ENCODE results near the gene HCFC1R1. TPM values are rescaled to one million over a fixed set of nuclear protein-coding genes. Genes with fewer than 3 reads are reported as not detected.

Gene HCFC1R1
- polyA plus RNA-seq, 1 of the 3 experiments (the other 2 are of a cell fraction), result 54.9 TPM

GRCh38 chr16:3021449-3022207 lies 2.1 kb downstream of the HCFC1R1 start (continued):
- TF ChIP-seq TAF1 (IDR thresholded peaks at IDR 0.05; ENCODE audit: borderline replicate concordance, low read depth, low read length) (peak; percentile 67; the same call in 1 of the 2 replicates), ELF1 (IDR thresholded peaks at IDR 0.05) (no peak), IRF3 (IDR thresholded peaks at IDR 0.05; ENCODE audit: low read depth, low read length) (no peak), JUND (IDR thresholded peaks at IDR 0.05) (peak; percentile 79), CTCF (IDR thresholded peaks at IDR 0.05) (peak; percentile 46), CHD2 (IDR thresholded peaks at IDR 0.05; ENCODE audit: low read length, partially characterized antibody) (no peak), NFIC (IDR thresholded peaks at IDR 0.05; ENCODE audit: borderline replicate concordance) (peak; percentile 91)

- Histone ChIP-seq H3K9me3 (no peaks in the 10 kb centered on the region), H2AFZ (ENCODE audit: low read depth) (no peak overlapping the region), H3K27ac (ENCODE audit: low read depth in 2 of 2, low read length in 1 of 2) (peak overlapping the region; percentile 87 to 99), H3F3A (replicated peaks; ENCODE audit: insufficient read depth) (peaks cover 42% of the 10 kb centered on the region), H3K4me2 (peak overlapping the region; percentile 99), H3K9ac (peak overlapping the region; percentile 100), H3K9me2 (no peaks in the 10 kb centered on the region), H4K20me1 (ENCODE audit: insufficient read depth) (peaks cover 8% of the 10 kb centered on the region), H3K4me1 (ENCODE audit: control insufficient read depth in 1 of 2, insufficient read depth in 2 of 2, low read depth in 1 of 2, low read length in 1 of 2) (peaks cover 8 to 33% of the 10 kb centered on the region in 2 experiments; a peak in 3 of 4 replicates), H3K79me2 (ENCODE audit: insufficient read depth) (peaks cover 11% of the 10 kb centered on the region; the same call in 1 of the 2 replicates), H3K27me3 (ENCODE audit: insufficient read depth) (no peaks in the 10 kb centered on the region), H3K36me3 (replicated peaks in 1 of 2; ENCODE audit: control insufficient read depth in 1 of 2, insufficient read depth in 2 of 2, low read length in 1 of 2) (peaks cover 6 to 16% of the 10 kb centered on the region in 2 experiments), H3K4me3 (ENCODE audit: low read depth in 2 of 2, low read length in 1 of 2) (peak overlapping the region; percentile 80 to 88)
- ChIA-PET CTCF (interaction anchor here (0.9 to 8.5 kb wide), 9 partner anchors 9 to 153 kb away, joined by 3 to 111 read pairs (median 3); partner anchors contain the start of gene CLDN9), POLR2A (interaction anchor here (1.3 to 1.4 kb wide), 2 partner anchors 11 to 17 kb away, joined by 4 to 8 read pairs; no protein-coding TSS in a partner anchor)
- 2% methylated on average over 17 of the region's 57 CpGs for WGBS (ENCODE audit: low lambda C conversion rate)
- peak; percentile 72 for DNase-seq
- TF ChIP-seq IRF3 (IDR thresholded peaks at IDR 0.05; ENCODE audit: low read depth, low read length), result no peak
- peak; percentile 98 for TF ChIP-seq TEAD4 (IDR thresholded peaks at IDR 0.05; ENCODE audit: borderline replicate concordance, insufficient read depth)
- peak; percentile 27; the same call in 1 of the 2 replicates for TF ChIP-seq SIN3A (IDR thresholded peaks at IDR 0.05; ENCODE audit: borderline replicate concordance, low read depth, low read length)
- peak; percentile 99 for TF ChIP-seq JUND (IDR thresholded peaks at IDR 0.05)
- TF ChIP-seq GATA2 (CRISPR knock-in tag; IDR thresholded peaks at IDR 0.05), result no peak
- peak; percentile 9; the same call in 1 of the 2 replicates for TF ChIP-seq ELF1 (IDR thresholded peaks at IDR 0.05)
- TF ChIP-seq NFIC (IDR thresholded peaks at IDR 0.05; ENCODE audit: borderline replicate concordance), result peak; percentile 100
- TF ChIP-seq FOSL2 (IDR thresholded peaks at IDR 0.05; ENCODE audit: borderline replicate concordance, low read depth), result peak; percentile 98
- TF ChIP-seq TAF1 (IDR thresholded peaks at IDR 0.05; ENCODE audit: borderline replicate concordance, low read depth, low read length), result peak; percentile 53; the same call in 1 of the 2 replicates
- 0 out of 2 replicates have a peak, but pooled peaks have one; percentile 45 for TF ChIP-seq POLR2AphosphoS5 (IDR thresholded peaks at IDR 0.05; ENCODE audit: low read depth, low read length)
- peak; percentile 11 for TF ChIP-seq CHD2 (IDR thresholded peaks at IDR 0.05; ENCODE audit: low read length, partially characterized antibody)
- TF ChIP-seq RCOR1 (IDR thresholded peaks at IDR 0.05; ENCODE audit: low read length), result no peak
- TF ChIP-seq CTCF (IDR thresholded peaks at IDR 0.05), result no peak
- peak in 1 of 2 experiments; percentile 94; a peak in 2 of 4 replicates for TF ChIP-seq EP300 (IDR thresholded peaks at IDR 0.05; ENCODE audit: borderline replicate concordance in 1 of 2, low read depth in 1 of 2, low read length in 1 of 2)
- no peak for TF ChIP-seq RFX5 (IDR thresholded peaks at IDR 0.05; ENCODE audit: low read length)
- peak; percentile 68; the same call in 1 of the 2 replicates for TF ChIP-seq MEF2A (IDR thresholded peaks at IDR 0.05; ENCODE audit: borderline replicate concordance, low read depth)
- peak; percentile 77 for TF ChIP-seq PBX3 (IDR thresholded peaks at IDR 0.05)
- peak; percentile 80 for TF ChIP-seq TCF12 (IDR thresholded peaks at IDR 0.05)
- TF ChIP-seq GABPA (IDR thresholded peaks at IDR 0.05; ENCODE audit: low read depth), result peak; percentile 50
Observed at GRCh38 chr16:3020604-3021448, 2.9 kb downstream of the HCFC1R1 start.
